Caki2 (cell line): ENCODE results near the gene MLXIP. TPM values are rescaled to one million over a fixed set of nuclear protein-coding genes. Genes with fewer than 3 reads are reported as not detected.

ENCODE experiments used
- DNase-seq: peaks from one replicate; pipeline ENCODE4 v3.0.0-alpha.2; 2015; ENCODE audit warnings: low read depth
- in situ Hi-C: cut with HindIII; loops from 2 replicates; pipeline ENCODE4 v1.10.0; 2016; ENCODE audit warnings: low sequenced_read_pairs, low pct_unique_long_range_greater_than_20kb, mixed read lengths
- total RNA-seq: library from RNA; depleted of rRNA; stranded (reverse); fragments of >200 nt; shearing (Covaris generic); gene quantifications from 2 replicates; pipeline ENCODE4 v1.2.3, GENCODE V29; 2014; ENCODE audit warnings: low replicate concordance

The MLXIP gene
- total RNA-seq, 1 experiment from 2014 or later = 7.0 TPM

DNA sequence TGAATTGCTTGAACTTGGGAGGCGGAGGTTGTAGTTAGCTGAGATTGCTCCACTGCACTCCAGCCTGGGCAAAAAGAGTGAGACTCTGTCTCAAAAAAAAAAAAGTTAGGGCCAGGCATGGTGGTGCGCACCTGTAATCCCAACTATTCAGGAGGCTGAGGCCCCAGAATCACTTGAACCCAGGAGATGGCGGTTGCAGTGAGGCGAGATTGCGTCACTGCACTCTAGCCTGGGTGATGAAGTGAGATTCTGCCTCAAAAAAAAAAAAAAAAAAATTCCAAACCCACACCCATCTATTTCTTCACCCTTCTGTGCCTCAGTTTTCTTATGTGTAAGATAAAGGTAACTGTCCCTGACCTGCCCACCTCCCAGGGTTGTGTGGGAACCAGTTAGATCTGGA is 11.0 kb upstream of the MLXIP start:
- in situ Hi-C loops = no loop called here
- DNase-seq = no peak

GRCh38 chr12:122067966-122068365 is 10.6 kb upstream of the MLXIP start:
- in situ Hi-C loops = no loop called here
- peak; percentile 73 for DNase-seq

GRCh38 chr12:122072031-122072970 is 6.3 kb upstream of the MLXIP start:
- DNase-seq = peak; percentile 92
- in situ Hi-C loops = no loop called here

GRCh38 chr12:122073815-122074214 is 4.7 kb upstream of the MLXIP start:
- in situ Hi-C loops = no loop called here
- no peak for DNase-seq

GRCh38 chr12:122076743-122077495 is 1.6 kb upstream of the MLXIP start:
- DNase-seq = no peak
- in situ Hi-C loops = no loop called here

GRCh38 chr12:122079033-122079531 is 526 bp downstream of the MLXIP start:
- in situ Hi-C loops = no loop called here
- DNase-seq = no peak

- in situ Hi-C loops = no loop called here
- DNase-seq = no peak
Observed at GRCh38 chr12:122079532-122080081, 1.1 kb downstream of the MLXIP start.

GRCh38 chr12:122080149-122081082 is 1.9 kb downstream of the MLXIP start:
- in situ Hi-C loops = no loop called here
- peak; percentile 65 for DNase-seq

DNA sequence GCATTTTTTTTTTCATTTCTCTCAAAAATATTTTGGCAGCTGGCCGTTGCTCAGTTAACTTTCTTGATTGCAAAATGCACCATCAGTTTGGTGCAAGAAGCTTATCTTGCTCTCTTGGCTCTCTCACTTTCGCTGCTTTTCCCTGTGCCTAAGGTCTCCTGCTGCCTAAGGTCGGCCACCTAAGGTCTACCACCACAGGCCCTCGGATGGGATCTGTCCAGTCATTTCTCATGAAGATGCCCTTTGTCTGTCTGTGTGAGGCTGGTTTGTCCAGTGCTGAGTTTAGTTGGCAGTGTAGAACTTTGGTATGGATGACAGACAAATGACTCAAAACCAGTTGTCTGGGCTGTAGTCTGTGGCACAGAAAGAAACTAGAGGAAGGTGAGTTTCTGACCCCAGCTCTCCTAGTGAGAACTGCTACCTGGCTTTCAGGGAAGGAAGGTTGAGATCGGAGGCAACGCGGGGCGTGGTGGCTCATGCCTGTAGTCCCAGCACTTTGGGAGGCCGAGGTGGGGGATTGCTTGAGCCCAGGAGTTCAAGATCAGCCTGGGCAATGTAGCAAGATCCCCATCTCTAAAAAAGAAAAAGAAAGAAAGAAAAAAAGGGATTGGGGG is 2.6 kb downstream of the MLXIP start:
- DNase-seq = no peak
- in situ Hi-C loops = no loop called here

DNA sequence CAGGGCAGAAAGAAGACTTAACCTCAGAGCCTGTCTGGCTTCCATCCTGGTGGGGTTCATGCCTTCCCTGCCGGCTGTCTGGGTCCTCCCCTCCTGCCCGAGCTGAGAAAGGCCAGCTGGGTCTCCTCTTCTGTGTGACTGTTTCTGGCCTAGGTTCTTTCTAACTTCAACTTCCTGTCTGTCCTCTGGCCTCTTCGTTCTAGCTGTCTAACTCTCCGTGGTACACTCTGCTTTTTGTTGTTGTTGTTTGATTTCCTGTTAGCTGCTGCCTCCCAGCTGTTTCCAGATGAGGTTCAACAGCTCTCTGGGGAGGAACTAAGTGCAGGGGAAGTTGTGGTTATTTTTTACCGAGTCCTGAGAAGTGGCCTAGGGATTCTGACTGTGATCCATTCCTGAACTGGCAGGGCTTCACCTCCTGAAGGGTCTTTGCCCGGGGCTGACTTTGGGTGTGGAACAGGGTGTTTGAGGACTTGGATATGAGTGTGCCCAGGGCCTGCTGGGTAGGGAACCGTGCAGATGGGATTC is 3.2 kb downstream of the MLXIP start:
- in situ Hi-C loops = no loop called here

GRCh38 chr12:122082621-122083356 is 4.2 kb downstream of the MLXIP start:
- in situ Hi-C loops = no loop called here
- DNase-seq = no peak

More for the DNA sequence above, 3.2 kb downstream of the MLXIP start:
- DNase-seq = no peak

GRCh38 chr12:122084857-122085405 is 6.4 kb downstream of the MLXIP start:
- in situ Hi-C loops = no loop called here
- DNase-seq = no peak

DNA sequence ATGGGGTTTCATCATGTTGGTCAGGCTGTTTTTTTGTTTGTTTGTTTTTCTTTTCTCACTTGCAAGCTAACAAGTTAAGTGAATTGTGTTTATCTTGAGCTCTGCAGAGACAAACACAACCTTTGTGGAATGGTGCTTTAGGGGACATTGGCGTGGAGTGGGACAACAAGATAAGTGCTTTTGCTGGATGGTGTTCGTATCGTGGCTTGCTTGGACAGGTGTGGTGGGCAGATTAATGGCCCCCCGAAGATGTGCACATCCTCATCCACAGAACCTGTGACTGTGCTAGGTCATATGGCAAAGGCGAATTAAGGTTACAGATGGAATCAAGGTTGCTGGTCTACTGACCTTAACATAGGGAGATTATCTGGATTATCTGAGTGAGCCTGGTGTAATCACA is 7.0 kb downstream of the MLXIP start:
- in situ Hi-C loops = no loop called here
- no peak for DNase-seq

GRCh38 chr12:122086116-122086515 is 7.6 kb downstream of the MLXIP start:
- DNase-seq = no peak
- in situ Hi-C loops = no loop called here

DNA sequence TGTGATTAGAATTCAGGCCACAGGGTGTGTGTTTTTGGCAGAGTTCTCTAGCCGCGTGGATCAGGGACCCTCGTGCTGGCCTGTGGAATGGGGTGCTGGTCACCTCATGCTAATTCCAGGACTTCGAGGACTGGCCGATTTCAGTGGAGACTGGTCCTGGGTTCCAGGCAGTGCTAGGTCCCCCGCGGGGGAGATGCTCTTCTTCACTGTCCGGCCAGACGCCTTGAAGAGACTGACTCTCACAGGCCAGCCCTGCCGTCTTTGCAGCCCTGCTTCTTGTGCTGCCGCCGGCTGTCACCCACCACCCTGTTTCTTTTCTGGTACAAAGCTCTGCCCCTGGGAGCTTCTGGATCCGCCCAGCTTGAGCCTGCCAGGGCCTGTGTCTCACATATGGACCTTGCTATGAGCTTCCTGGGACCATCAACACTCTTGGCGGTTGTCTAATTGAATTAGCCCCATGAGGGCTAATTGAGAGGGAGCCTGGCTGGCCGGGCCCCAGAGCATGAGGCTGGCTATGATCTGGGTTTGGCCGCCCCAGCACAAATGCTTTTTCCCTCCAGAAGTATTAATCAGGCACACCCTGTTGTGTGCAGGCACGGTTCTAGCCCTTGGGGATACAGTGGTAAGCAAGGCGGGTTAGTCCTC is 8.2 kb downstream of the MLXIP start:
- in situ Hi-C loops = no loop called here
- DNase-seq = no peak
